ENCODE measurements around the gene LRRC14B.
"Not testable (repeated sequence)": the region's sequence is repeated elsewhere in the genome, so short reads cannot be mapped to it uniquely, and the experiment has no call there.

Gene LRRC14B

GRCh38 chr5:207599-207998, 16.3 kb downstream of the LRRC14B start:
- DNase-seq (ENCODE audit: low spot score), result peak; percentile 40

GRCh38 chr5:208449-209114, 17.3 kb downstream of the LRRC14B start:
- DNase-seq (ENCODE audit: low spot score), result no peak

- no peak for DNase-seq (ENCODE audit: low spot score)
Observed at GRCh38 chr5:213803-214395, 22.6 kb downstream of the LRRC14B start.

GRCh38 chr5:215256-215655, 24.0 kb downstream of the LRRC14B start:
- not testable (repeated sequence) for DNase-seq (ENCODE audit: low spot score)

- DNase-seq (ENCODE audit: low spot score), result not testable (repeated sequence)
Observed at GRCh38 chr5:216076-216475, 24.8 kb downstream of the LRRC14B start.

- DNase-seq (ENCODE audit: low spot score), result peak; percentile 100
Observed at GRCh38 chr5:217494-218456, 26.5 kb downstream of the LRRC14B start, which contains the start of the genes CCDC127 and SDHA. CCDC127 (minus strand) TSS chr5:218153; CDS start chr5:216849, 1,304 bp downstream. SDHA (plus strand) TSS chr5:218320; CDS start chr5:218356, 36 bp downstream.

GRCh38 chr5:218457-219291, 27.4 kb downstream of the LRRC14B start:
- DNase-seq (ENCODE audit: low spot score), result no peak

GRCh38 chr5:219460-219863, 28.2 kb downstream of the LRRC14B start:
- peak; percentile 46 for DNase-seq (ENCODE audit: low spot score)

- DNase-seq (ENCODE audit: low spot score), result no peak
Observed at GRCh38 chr5:219991-220390, 28.7 kb downstream of the LRRC14B start.

- not testable (repeated sequence) for DNase-seq (ENCODE audit: low spot score)
Observed at GRCh38 chr5:222951-223715, 31.8 kb downstream of the LRRC14B start.

GRCh38 chr5:223791-224190, 32.5 kb downstream of the LRRC14B start:
- no peak for DNase-seq (ENCODE audit: low spot score)

GRCh38 chr5:225334-225733, 34.0 kb downstream of the LRRC14B start:
- DNase-seq (ENCODE audit: low spot score), result no peak

- not testable (repeated sequence) for DNase-seq (ENCODE audit: low spot score)
Observed at GRCh38 chr5:227375-227774, 36.1 kb downstream of the LRRC14B start.

GRCh38 chr5:228886-229285, 37.6 kb downstream of the LRRC14B start:
- no peak for DNase-seq (ENCODE audit: low spot score)

GRCh38 chr5:230711-231110, 39.4 kb downstream of the LRRC14B start:
- DNase-seq (ENCODE audit: low spot score), result no peak

GRCh38 chr5:231661-232060, 40.4 kb downstream of the LRRC14B start:
- DNase-seq (ENCODE audit: low spot score), result no peak

GRCh38 chr5:233426-233825, 42.1 kb downstream of the LRRC14B start:
- DNase-seq (ENCODE audit: low spot score), result not testable (repeated sequence)

- no peak for DNase-seq (ENCODE audit: low spot score)
Observed at GRCh38 chr5:234450-234849, 43.2 kb downstream of the LRRC14B start.

- not testable (repeated sequence) for DNase-seq (ENCODE audit: low spot score)
Observed at GRCh38 chr5:235527-235926, 44.2 kb downstream of the LRRC14B start.

- DNase-seq (ENCODE audit: low spot score), result not testable (repeated sequence)
Observed at GRCh38 chr5:237931-238330, 46.6 kb downstream of the LRRC14B start.

GRCh38 chr5:240550-240949, 49.3 kb downstream of the LRRC14B start:
- not testable (repeated sequence) for DNase-seq (ENCODE audit: low spot score)

Data from D341Med (cell line).